ENCODE data around the gene APBB2.

GRCh38 chr4:41137879-41138278 lies 76.5 kb downstream of the APBB2 start:
- no peak for TF ChIP-seq CTCF (IDR thresholded peaks at IDR 0.05)
- TF ChIP-seq EZH2 (IDR thresholded peaks at IDR 0.05; ENCODE audit: borderline replicate concordance, insufficient read depth, low read depth, low read length, poor library complexity, severe bottlenecking) = no peak
